DOHH2 (cell line): ENCODE data around the gene NDFIP2.

ENCODE experiments used
- H3F3A ChIP-seq: fragments of 200-600 bp; sonication (generic), shearing (Covaris generic); 2 replicates; pipeline ENCODE4 v1.6.0; 2016; ENCODE audit warnings: antibody characterized with exemption, mild to moderate bottlenecking; ENCODE audit not compliant: control insufficient read depth, insufficient read depth
- H3K27ac ChIP-seq: fragments of 200-600 bp; sonication (generic); 2 replicates; pipeline ENCODE4 v1.5.1; 2014; ENCODE audit warnings: low read depth, mild to moderate bottlenecking, low read length, moderate library complexity
- H3K27me3 ChIP-seq: fragments of 200-600 bp; sonication (generic); 2 replicates; pipeline ENCODE4 v1.6.1; 2014; ENCODE audit warnings: mild to moderate bottlenecking, low read length, mixed read lengths; ENCODE audit not compliant: control insufficient read depth
- H3K36me3 ChIP-seq: fragments of 200-600 bp; sonication (generic); 2 replicates; pipeline ENCODE4 v1.6.1; 2014; ENCODE audit warnings: mild to moderate bottlenecking, low read length, moderate library complexity, mixed read lengths; ENCODE audit not compliant: control insufficient read depth
- H3K4me1 ChIP-seq: fragments of 200-600 bp; sonication (generic); 2 replicates; pipeline ENCODE4 v1.6.1; 2014; ENCODE audit warnings: mild to moderate bottlenecking, low read length, mixed read lengths; ENCODE audit not compliant: control insufficient read depth
- H3K4me2 ChIP-seq: fragments of 200-600 bp; sonication (generic); 2 replicates; pipeline ENCODE4 v1.6.0; 2014; ENCODE audit warnings: mild to moderate bottlenecking, low read length, moderate library complexity
- H3K4me3 ChIP-seq: fragments of 200-600 bp; sonication (generic); 2 replicates; pipeline ENCODE4 v1.5.1; 2014; ENCODE audit warnings: mild to moderate bottlenecking, low read length, mixed read lengths
- H3K79me2 ChIP-seq: fragments of 200-600 bp; sonication (generic); 2 replicates; pipeline ENCODE4 v1.6.1; 2014; ENCODE audit warnings: mild to moderate bottlenecking, low read length, mixed read lengths; ENCODE audit not compliant: control insufficient read depth
- H3K9me2 ChIP-seq: fragments of 200-600 bp; sonication (generic); replicated peaks from 2 replicates; pipeline ENCODE4 v1.6.1; 2014; ENCODE audit warnings: mild to moderate bottlenecking, low read length, mixed read lengths; ENCODE audit not compliant: control insufficient read depth
- H3K9me3 ChIP-seq: fragments of 200-600 bp; sonication (generic); 2 replicates; pipeline ENCODE4 v1.6.1; 2014; ENCODE audit warnings: antibody characterized with exemption, low read length, mixed read lengths; ENCODE audit not compliant: control insufficient read depth, insufficient read depth
- H4K20me1 ChIP-seq: fragments of 200-600 bp; sonication (generic); 2 replicates; pipeline ENCODE4 v1.6.0; 2014; ENCODE audit warnings: low read depth, mild to moderate bottlenecking, antibody characterized with exemption, low read length, moderate library complexity; ENCODE audit not compliant: control insufficient read depth, insufficient read depth
- CTCF ChIP-seq: fragments of 200-600 bp; sonication (generic); IDR thresholded peaks from one replicate; pipeline ENCODE4 v1.5.1; 2014; ENCODE audit warnings: antibody characterized with exemption, mild to moderate bottlenecking, low read depth, low read length; ENCODE audit not compliant: poor library complexity, severe bottlenecking
- EZH2phosphoT487 ChIP-seq: fragments of 200-600 bp; sonication (generic); IDR thresholded peaks from 2 replicates; pipeline ENCODE4 v1.6.1; 2017; ENCODE audit warnings: borderline replicate concordance, mild to moderate bottlenecking, antibody characterized with exemption, low read length, moderate library complexity, mixed read lengths

Gene NDFIP2

GRCh38 chr13:79480954-79481684 lies at the start of gene NDFIP2:
Gene NDFIP2, plus strand, starts transcription at chr13:79481155. Its CDS starts 49 bp downstream, at chr13:79481204.
- H3K9me2 ChIP-seq, result no peaks in the 10 kb centered on the region
- peak within 1 kb of the TSS; percentile 23; the same call in 1 of the 2 replicates for H3K27ac ChIP-seq
- H3K4me2 ChIP-seq, result peak within 1 kb of the TSS; percentile 92
- H4K20me1 ChIP-seq, result 0 out of 2 replicates have a peak, but pooled peaks cover 4% of the 10 kb centered on the region
- H3K4me1 ChIP-seq, result peaks cover 18% of the 10 kb centered on the region
- no peaks in the 10 kb centered on the region; the same call in 1 of the 2 replicates for H3K36me3 ChIP-seq
- H3K4me3 ChIP-seq, result peak within 1 kb of the TSS; percentile 96
- TF ChIP-seq CTCF, result no peak
- 0 out of 2 replicates have a peak, but pooled peaks have one; percentile 35 for TF ChIP-seq EZH2phosphoT487
- peaks cover 14% of the 10 kb centered on the region for H3F3A ChIP-seq
- peaks cover 31% of the 10 kb centered on the region for H3K79me2 ChIP-seq
- H3K27me3 ChIP-seq, result peaks cover 37% of the 10 kb centered on the region
- no peaks in the 10 kb centered on the region for H3K9me3 ChIP-seq

GRCh38 chr13:79432086-79432485 lies 48.9 kb upstream of the NDFIP2 start:
- Histone ChIP-seq H3K4me1 (peaks cover 15% of the 10 kb centered on the region), H3K27me3 (no peaks in the 10 kb centered on the region), H3K9me2 (no peaks in the 10 kb centered on the region), H4K20me1 (no peaks in the 10 kb centered on the region), H3K9me3 (no peaks in the 10 kb centered on the region), H3K4me2 (no peak overlapping the region), H3K4me3 (no peak overlapping the region), H3K27ac (no peak overlapping the region), H3F3A (no peaks in the 10 kb centered on the region), H3K79me2 (no peaks in the 10 kb centered on the region), H3K36me3 (no peaks in the 10 kb centered on the region)
- TF ChIP-seq CTCF (no peak), EZH2phosphoT487 (no peak)

GRCh38 chr13:79432992-79433391 lies 48.0 kb upstream of the NDFIP2 start:
- TF ChIP-seq CTCF (no peak), EZH2phosphoT487 (no peak)
- Histone ChIP-seq H3K4me1 (peaks cover 9% of the 10 kb centered on the region), H3K79me2 (no peaks in the 10 kb centered on the region), H3F3A (no peaks in the 10 kb centered on the region), H3K4me3 (no peak overlapping the region), H3K9me3 (no peaks in the 10 kb centered on the region), H3K27me3 (no peaks in the 10 kb centered on the region), H4K20me1 (no peaks in the 10 kb centered on the region), H3K27ac (no peak overlapping the region), H3K4me2 (no peak overlapping the region), H3K9me2 (no peaks in the 10 kb centered on the region), H3K36me3 (no peaks in the 10 kb centered on the region)
